Subcutaneous abdominal adipose tissue (tissue), 5 donors: ENCODE data around the gene FNBP1L.

Experiments used
- H3K27ac ChIP-seq: one replicate; pipeline ENCODE4 v1.7.0; 2013; ENCODE audit warnings: low read depth, mild to moderate bottlenecking, inconsistent platforms, low read length, moderate library complexity
- H3K27me3 ChIP-seq, 5 donors: one replicate each; pipeline ENCODE4 v1.7.0; 2013; ENCODE audit warnings: low read length in 5 of 5, inconsistent platforms in 1 of 5; ENCODE audit not compliant: control insufficient read depth in 5 of 5, insufficient read depth in 4 of 5
- H3K36me3 ChIP-seq, 5 donors: one replicate each; pipeline ENCODE4 v1.7.0; 2013; ENCODE audit warnings: low read length in 5 of 5; ENCODE audit not compliant: control insufficient read depth in 5 of 5, insufficient read depth in 5 of 5
- H3K4me1 ChIP-seq, 5 donors: one replicate each; pipeline ENCODE4 v1.7.0; 2013; ENCODE audit warnings: low read length in 5 of 5, mild to moderate bottlenecking in 3 of 5, moderate library complexity in 1 of 5; ENCODE audit not compliant: control insufficient read depth in 5 of 5, insufficient read depth in 5 of 5
- H3K4me3 ChIP-seq, 5 donors: one replicate each; pipeline ENCODE4 v1.7.0; 2013; ENCODE audit warnings: low read length in 5 of 5, low read depth in 1 of 5
- H3K9ac ChIP-seq, 5 donors: one replicate each; pipeline ENCODE4 v1.7.0; 2013; ENCODE audit warnings: low read length in 5 of 5, mild to moderate bottlenecking in 4 of 5, moderate library complexity in 3 of 5
- H3K9me3 ChIP-seq, 5 donors: one replicate each; pipeline ENCODE4 v1.7.0; 2013; ENCODE audit warnings: low read length in 5 of 5; ENCODE audit not compliant: control insufficient read depth in 5 of 5
- donor health status: healthy.
- donor health status: healthy.
- donor health status: healthy.
- donor health status: healthy.
- donor health status: healthy.

The FNBP1L gene

GRCh38 chr1:93499075-93499474, 51.2 kb downstream of the FNBP1L start:
- Histone ChIP-seq H3K4me3 (no peak overlapping the region), H3K27ac (no peak overlapping the region), H3K4me1 (peaks cover 0 to 3% (median 0%) of the 10 kb centered on the region in 5 donors), H3K36me3 (no peaks in the 10 kb centered on the region), H3K9me3 (no peaks in the 10 kb centered on the region), H3K9ac (no peak overlapping the region), H3K27me3 (no peaks in the 10 kb centered on the region)

- Histone ChIP-seq H3K27me3 (no peaks in the 10 kb centered on the region), H3K9me3 (no peaks in the 10 kb centered on the region), H3K9ac (no peak overlapping the region), H3K27ac (no peak overlapping the region), H3K36me3 (no peaks in the 10 kb centered on the region), H3K4me1 (peaks cover 0 to 3% (median 0%) of the 10 kb centered on the region in 5 donors), H3K4me3 (no peak overlapping the region)
Measured at GRCh38 chr1:93499533-93499932, 51.6 kb downstream of the FNBP1L start.

GRCh38 chr1:93500275-93500674, 52.4 kb downstream of the FNBP1L start:
- no peak overlapping the region for H3K9ac ChIP-seq
- H3K27me3 ChIP-seq: no peaks in the 10 kb centered on the region
- H3K4me3 ChIP-seq: no peak overlapping the region
- H3K4me1 ChIP-seq: peaks cover 0 to 3% (median 0%) of the 10 kb centered on the region in 5 donors
- H3K27ac ChIP-seq: no peak overlapping the region
- H3K9me3 ChIP-seq: no peaks in the 10 kb centered on the region
- no peaks in the 10 kb centered on the region for H3K36me3 ChIP-seq

- peaks cover 0 to 3% (median 0%) of the 10 kb centered on the region in 5 donors for H3K4me1 ChIP-seq
- no peaks in the 10 kb centered on the region for H3K9me3 ChIP-seq
- H3K27ac ChIP-seq: no peak overlapping the region
- no peak overlapping the region for H3K9ac ChIP-seq
- no peaks in the 10 kb centered on the region for H3K36me3 ChIP-seq
- H3K4me3 ChIP-seq: no peak overlapping the region
- no peaks in the 10 kb centered on the region for H3K27me3 ChIP-seq
Measured at GRCh38 chr1:93501399-93501798, 53.5 kb downstream of the FNBP1L start.

GRCh38 chr1:93501829-93502369, 54.0 kb downstream of the FNBP1L start:
- H3K9ac ChIP-seq: no peak overlapping the region
- no peak overlapping the region for H3K27ac ChIP-seq
- no peaks in the 10 kb centered on the region for H3K36me3 ChIP-seq
- H3K9me3 ChIP-seq: no peaks in the 10 kb centered on the region
- H3K27me3 ChIP-seq: no peaks in the 10 kb centered on the region
- H3K4me3 ChIP-seq: no peak overlapping the region
- H3K4me1 ChIP-seq: peaks cover 0 to 3% (median 0%) of the 10 kb centered on the region in 5 donors

- no peaks in the 10 kb centered on the region for H3K9me3 ChIP-seq
- no peak overlapping the region for H3K4me3 ChIP-seq
- no peak overlapping the region for H3K9ac ChIP-seq
- peaks cover 0 to 3% (median 0%) of the 10 kb centered on the region in 5 donors for H3K4me1 ChIP-seq
- no peaks in the 10 kb centered on the region for H3K27me3 ChIP-seq
- no peak overlapping the region for H3K27ac ChIP-seq
- H3K36me3 ChIP-seq: no peaks in the 10 kb centered on the region
Measured at GRCh38 chr1:93502571-93502970, 54.7 kb downstream of the FNBP1L start.

- Histone ChIP-seq H3K4me1 (peaks cover 0 to 3% (median 0%) of the 10 kb centered on the region in 5 donors), H3K9me3 (no peaks in the 10 kb centered on the region), H3K27me3 (no peaks in the 10 kb centered on the region), H3K27ac (no peak overlapping the region), H3K4me3 (no peak overlapping the region), H3K9ac (no peak overlapping the region), H3K36me3 (no peaks in the 10 kb centered on the region)
Measured at GRCh38 chr1:93503163-93503562, 55.2 kb downstream of the FNBP1L start.

GRCh38 chr1:93503816-93504215, 55.9 kb downstream of the FNBP1L start:
- H3K9ac ChIP-seq: no peak overlapping the region
- H3K27ac ChIP-seq: no peak overlapping the region
- H3K27me3 ChIP-seq: no peaks in the 10 kb centered on the region
- H3K4me1 ChIP-seq: peaks cover 0 to 3% (median 0%) of the 10 kb centered on the region in 5 donors
- no peaks in the 10 kb centered on the region for H3K9me3 ChIP-seq
- H3K36me3 ChIP-seq: no peaks in the 10 kb centered on the region
- H3K4me3 ChIP-seq: no peak overlapping the region

- Histone ChIP-seq H3K9ac (no peak overlapping the region), H3K4me1 (no peaks in the 10 kb centered on the region), H3K4me3 (no peak overlapping the region), H3K9me3 (no peaks in the 10 kb centered on the region), H3K27me3 (no peaks in the 10 kb centered on the region), H3K27ac (no peak overlapping the region), H3K36me3 (no peaks in the 10 kb centered on the region)
Measured at GRCh38 chr1:93504247-93505033, 56.5 kb downstream of the FNBP1L start.

GRCh38 chr1:93506126-93506525, 58.2 kb downstream of the FNBP1L start:
- Histone ChIP-seq H3K9ac (no peak overlapping the region), H3K9me3 (no peaks in the 10 kb centered on the region), H3K27ac (no peak overlapping the region)

More at GRCh38 chr1:93506126-93506525, 58.2 kb downstream of the FNBP1L start:
- no peak overlapping the region for H3K4me3 ChIP-seq
- no peaks in the 10 kb centered on the region for H3K4me1 ChIP-seq
- H3K27me3 ChIP-seq: no peaks in the 10 kb centered on the region
- H3K36me3 ChIP-seq: no peaks in the 10 kb centered on the region
